ENCODE measurements around the gene LINGO4. TPM values are rescaled to one million over a fixed set of nuclear protein-coding genes. Genes with fewer than 3 reads are reported as not detected.

The LINGO4 gene
- total and polyA plus RNA-seq, 2 donors (not counting 1 experiment from before 2014, with no cell fraction given): not detected

DNA sequence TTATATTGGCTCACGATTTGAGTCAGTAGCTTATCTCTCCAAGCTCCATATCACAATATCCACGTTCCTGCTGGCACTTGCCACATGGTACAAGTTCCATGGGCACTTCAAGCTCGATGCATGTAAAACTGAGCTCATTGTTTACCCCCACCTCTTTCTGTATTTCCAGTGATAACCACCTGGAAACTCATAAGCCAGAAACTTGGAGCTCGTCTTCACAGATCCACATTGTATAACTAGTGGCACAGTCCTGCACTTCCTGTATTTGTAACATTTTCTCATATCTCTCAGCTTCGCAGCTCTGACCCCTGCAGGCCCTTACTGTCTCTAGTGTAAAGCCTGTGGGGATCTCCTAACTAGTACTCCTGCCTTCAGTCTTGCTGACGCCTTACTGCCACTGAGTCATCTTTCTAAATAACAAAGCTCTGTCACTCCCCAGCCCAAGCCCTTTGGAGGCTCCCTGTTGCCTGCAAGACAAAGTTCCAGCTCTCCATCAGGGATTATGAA, 40.9 kb upstream of the LINGO4 start:
- no peak for DNase-seq
- H3K27ac Mint-ChIP-seq: no peak overlapping the region
- intact Hi-C loops (cut with micrococcal nuclease): no loop called here

DNA sequence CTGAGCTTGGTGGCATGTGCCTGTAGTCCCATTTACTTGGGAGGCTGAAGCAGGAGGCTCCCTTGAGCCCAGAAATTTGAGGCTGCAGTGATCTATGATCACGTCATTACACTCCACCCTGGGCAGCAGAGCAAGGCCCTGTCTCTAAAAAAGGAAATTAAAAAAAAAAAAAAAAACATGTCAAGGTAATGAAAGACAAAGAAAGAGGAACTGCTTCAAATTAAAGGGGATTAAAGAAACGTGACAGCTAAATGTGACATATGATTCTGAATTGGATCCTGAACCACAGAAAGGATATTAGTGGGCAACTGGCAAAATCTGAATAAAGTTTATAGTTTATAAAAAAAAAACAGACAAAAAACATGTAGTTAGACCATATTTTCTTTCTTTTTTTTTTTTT, 38.2 kb upstream of the LINGO4 start:
- H3K4me2 ChIP-seq (replicated peaks; ENCODE audit: low read depth, low read length, poor library complexity, severe bottlenecking): no peak overlapping the region
- H3K27ac Mint-ChIP-seq: peak overlapping the region; percentile 51
- POLR2A ChIA-PET: no interaction called here

More for the DNA sequence above, 40.9 kb upstream of the LINGO4 start:
- H3K4me3 Mint-ChIP-seq: no peak overlapping the region
- no peak overlapping the region for H3K4me3 ChIP-seq (ENCODE audit: control extremely low read depth in 1 of 5, extremely low read depth in 1 of 5, insufficient read depth in 1 of 5, low read depth in 2 of 5, low read length in 4 of 5)
- peaks cover 10% of the 10 kb centered on the region in 2 donors for H3K4me1 ChIP-seq (ENCODE audit: control insufficient read depth in 2 of 2, insufficient read depth in 2 of 2, low read length in 2 of 2)
- H3K4me2 ChIP-seq (replicated peaks; ENCODE audit: low read depth, low read length, poor library complexity, severe bottlenecking): no peak overlapping the region
- ChIA-PET POLR2A (no interaction called here), CTCF (interaction anchor here (2.1 kb wide), 1 partner anchor 12 kb away, joined by 4 read pairs; no protein-coding TSS in a partner anchor)
- TF ChIP-seq, protein P1, sequence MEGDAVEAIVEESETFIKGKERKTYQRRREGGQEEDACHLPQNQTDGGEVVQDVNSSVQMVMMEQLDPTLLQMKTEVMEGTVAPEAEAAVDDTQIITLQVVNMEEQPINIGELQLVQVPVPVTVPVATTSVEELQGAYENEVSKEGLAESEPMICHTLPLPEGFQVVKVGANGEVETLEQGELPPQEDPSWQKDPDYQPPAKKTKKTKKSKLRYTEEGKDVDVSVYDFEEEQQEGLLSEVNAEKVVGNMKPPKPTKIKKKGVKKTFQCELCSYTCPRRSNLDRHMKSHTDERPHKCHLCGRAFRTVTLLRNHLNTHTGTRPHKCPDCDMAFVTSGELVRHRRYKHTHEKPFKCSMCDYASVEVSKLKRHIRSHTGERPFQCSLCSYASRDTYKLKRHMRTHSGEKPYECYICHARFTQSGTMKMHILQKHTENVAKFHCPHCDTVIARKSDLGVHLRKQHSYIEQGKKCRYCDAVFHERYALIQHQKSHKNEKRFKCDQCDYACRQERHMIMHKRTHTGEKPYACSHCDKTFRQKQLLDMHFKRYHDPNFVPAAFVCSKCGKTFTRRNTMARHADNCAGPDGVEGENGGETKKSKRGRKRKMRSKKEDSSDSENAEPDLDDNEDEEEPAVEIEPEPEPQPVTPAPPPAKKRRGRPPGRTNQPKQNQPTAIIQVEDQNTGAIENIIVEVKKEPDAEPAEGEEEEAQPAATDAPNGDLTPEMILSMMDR (IDR thresholded peaks at IDR 0.05): no peak
- TF ChIP-seq EZH2 (IDR thresholded peaks at IDR 0.05; ENCODE audit: borderline replicate concordance, insufficient read depth, low read depth, low read length, poor library complexity, severe bottlenecking): no peak
- H2AFZ ChIP-seq (ENCODE audit: insufficient read depth, low read depth, low read length, poor library complexity, severe bottlenecking): no peak overlapping the region
- H3K9ac ChIP-seq (ENCODE audit: low read length): no peak overlapping the region
- H3K4me1 Mint-ChIP-seq: peaks cover 13% of the 10 kb centered on the region
- H3K36me3 ChIP-seq (replicated peaks in 1 of 2; ENCODE audit: control extremely low read depth in 1 of 2, control insufficient read depth in 1 of 2, extremely low read depth in 1 of 2, insufficient read depth in 2 of 2, low read length in 1 of 2): no peaks in the 10 kb centered on the region
- H3K27ac ChIP-seq (ENCODE audit: low read length in 2 of 2): no peak overlapping the region
- peaks cover 7% of the 10 kb centered on the region for H3K27me3 Mint-ChIP-seq
- no peak for ATAC-seq (ENCODE audit: low read depth)
- 80% methylated on average over 6 of the region's 6 CpGs for WGBS (ENCODE audit: insufficient coverage)
- no peaks in the 10 kb centered on the region for H3K9me3 Mint-ChIP-seq (ENCODE audit: insufficient read depth)
- no peaks in the 10 kb centered on the region for H3K79me2 ChIP-seq (ENCODE audit: control insufficient read depth, insufficient read depth, low read length)
- peaks cover 0 to 3% (median 0%) of the 10 kb centered on the region in 3 donors for H3K9me3 ChIP-seq (ENCODE audit: control extremely low read depth in 1 of 3, control insufficient read depth in 2 of 3, insufficient read depth in 1 of 3, low read length in 2 of 3)
- peaks cover 0 to 9% (median 0%) of the 10 kb centered on the region in 4 experiments for H3K27me3 ChIP-seq (replicated peaks in 1 of 4; ENCODE audit: control extremely low read depth in 1 of 4, control insufficient read depth in 3 of 4, insufficient read depth in 4 of 4, low read length in 3 of 4)
- H4K20me1 ChIP-seq (ENCODE audit: control insufficient read depth, insufficient read depth, low read length, poor library complexity, severe bottlenecking): no peaks in the 10 kb centered on the region

More for the DNA sequence above, 38.2 kb upstream of the LINGO4 start:
- Mint-ChIP-seq H3K4me3 (no peak overlapping the region), H3K9me3 (ENCODE audit: insufficient read depth) (no peaks in the 10 kb centered on the region), H3K4me1 (peaks cover 27% of the 10 kb centered on the region), H3K27me3 (no peaks in the 10 kb centered on the region)
- TF ChIP-seq EZH2 (IDR thresholded peaks at IDR 0.05; ENCODE audit: borderline replicate concordance, insufficient read depth, low read depth, low read length, poor library complexity, severe bottlenecking): no peak
- TF ChIP-seq, protein P1 (IDR thresholded peaks at IDR 0.05): no peak
- H2AFZ ChIP-seq (ENCODE audit: insufficient read depth, low read depth, low read length, poor library complexity, severe bottlenecking): no peak overlapping the region
- no peaks in the 10 kb centered on the region for H4K20me1 ChIP-seq (ENCODE audit: control insufficient read depth, insufficient read depth, low read length, poor library complexity, severe bottlenecking)
- peaks cover 25 to 30% of the 10 kb centered on the region in 2 donors for H3K4me1 ChIP-seq (ENCODE audit: control insufficient read depth in 2 of 2, insufficient read depth in 2 of 2, low read length in 2 of 2)
- H3K9ac ChIP-seq (ENCODE audit: low read length): no peak overlapping the region
- ATAC-seq (ENCODE audit: low read depth) (peak; percentile 34), DNase-seq (peak; percentile 68)
- H3K79me2 ChIP-seq (ENCODE audit: control insufficient read depth, insufficient read depth, low read length): no peaks in the 10 kb centered on the region
- intact Hi-C loops (cut with micrococcal nuclease): loop anchor here (5.0 kb wide), 1 partner anchor 89 kb away; no protein-coding TSS in a partner anchor
- CTCF ChIA-PET: interaction anchor here (0.7 kb wide), 1 partner anchor 16 kb away, joined by 3 read pairs; no protein-coding TSS in a partner anchor
- WGBS (ENCODE audit: insufficient coverage): no CpG with 5 or more reads among the region's 2 CpGs
- peaks cover 0 to 14% (median 5%) of the 10 kb centered on the region in 4 experiments for H3K27me3 ChIP-seq (replicated peaks in 1 of 4; ENCODE audit: control extremely low read depth in 1 of 4, control insufficient read depth in 3 of 4, insufficient read depth in 4 of 4, low read length in 3 of 4)
- no peak overlapping the region for H3K27ac ChIP-seq (ENCODE audit: low read length in 2 of 2)
- peaks cover 0 to 11% (median 0%) of the 10 kb centered on the region in 3 donors for H3K9me3 ChIP-seq (ENCODE audit: control extremely low read depth in 1 of 3, control insufficient read depth in 2 of 3, insufficient read depth in 1 of 3, low read length in 2 of 3)
- no peaks in the 10 kb centered on the region for H3K36me3 ChIP-seq (replicated peaks in 1 of 2; ENCODE audit: control extremely low read depth in 1 of 2, control insufficient read depth in 1 of 2, extremely low read depth in 1 of 2, insufficient read depth in 2 of 2, low read length in 1 of 2)
- H3K4me3 ChIP-seq (ENCODE audit: control extremely low read depth in 1 of 5, extremely low read depth in 1 of 5, insufficient read depth in 1 of 5, low read depth in 2 of 5, low read length in 4 of 5): no peak overlapping the region

Data from B cell (primary cell).